Mammary microvascular endothelial cell (primary cell): ENCODE data around the gene TBC1D2B. TPM values are rescaled to one million over a fixed set of nuclear protein-coding genes. Genes with fewer than 3 reads are reported as not detected.

Experiments
- total RNA-seq: library from RNA; depleted of rRNA; stranded (reverse); fragments of >200 nt; gene quantifications from 2 replicates; pipeline ENCODE4 v1.2.3, GENCODE V29; 2015

The TBC1D2B gene
- total RNA-seq, result 24.8 and 24.9 TPM in 2 replicates

DNA sequence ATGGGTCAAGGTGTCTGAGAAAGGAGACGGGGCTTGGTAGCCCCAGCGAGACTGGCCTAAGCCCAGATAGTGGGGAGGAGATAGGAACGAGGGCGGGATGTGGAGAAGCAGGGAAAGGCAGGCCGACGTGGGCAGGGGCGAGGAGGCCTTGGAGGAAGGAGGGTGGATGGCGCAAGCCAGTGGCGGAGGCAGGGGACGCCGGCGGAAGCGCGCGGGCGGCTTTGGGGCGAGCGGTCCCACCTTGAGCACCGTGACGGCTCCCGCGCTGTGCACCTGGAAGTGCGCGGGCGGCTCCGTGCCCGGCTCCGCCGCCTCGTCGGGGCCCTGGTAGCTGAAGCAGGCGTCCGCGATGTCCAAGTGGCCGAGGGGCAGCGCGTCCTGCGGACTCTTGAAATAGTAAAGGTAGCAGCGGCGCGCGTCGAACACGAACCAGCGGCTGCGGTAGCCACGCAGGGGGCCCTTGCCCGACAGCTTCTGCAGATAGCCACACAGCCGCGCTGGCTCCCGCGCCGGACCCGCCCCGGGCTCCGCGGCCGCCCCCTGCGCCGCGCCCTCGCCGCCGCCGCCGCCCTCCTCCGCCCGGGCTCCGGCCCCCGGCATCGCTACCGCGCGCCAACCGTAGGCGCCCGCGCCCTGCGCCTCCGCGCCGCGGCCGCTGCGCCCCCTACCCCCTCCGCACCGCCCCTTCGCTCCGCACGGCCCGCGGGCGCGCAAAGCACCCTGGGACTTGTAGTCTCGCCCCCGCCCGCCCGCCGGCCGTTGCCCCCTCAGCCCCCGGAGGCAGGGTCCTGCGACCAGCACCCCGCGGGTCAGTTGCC, at the start of gene TBC1D2B:
Gene TBC1D2B, minus strand, starts transcription at position 659 of the 818 bp plus-strand sequence. Its CDS starts 59 bp downstream, at position 600.

GRCh38 chr15:78092261-78093041, 14.9 kb upstream of the TBC1D2B start, which contains the start of gene SH2D7:
SH2D7 (plus strand) TSS chr15:78092561; CDS start chr15:78092585, 24 bp downstream.

Other genes starting within 250 kb of the TBC1D2B start
- gene SH2D7, start 14.8 kb upstream of the TBC1D2B start, total RNA-seq, result not detected in 2 replicates
- gene CIB2, start 53.7 kb upstream of the TBC1D2B start, total RNA-seq, result 0.27 and 3.1 TPM in 2 replicates
- gene IDH3A, start 71.7 kb upstream of the TBC1D2B start, total RNA-seq, result 51.1 and 68.4 TPM in 2 replicates
- gene ACSBG1, start 156.9 kb upstream of the TBC1D2B start, total RNA-seq, result 0.07 and 0.25 TPM in 2 replicates
- gene DNAJA4, start 186.9 kb upstream of the TBC1D2B start, total RNA-seq, result 6.3 and 7.8 TPM in 2 replicates
- 74.1 and 85.0 TPM in 2 replicates for gene SKIC8, start 221.9 kb upstream of the TBC1D2B start, total RNA-seq